Ovary (tissue), 9 donors: ENCODE results near the gene HDAC7. TPM values are rescaled to one million over a fixed set of nuclear protein-coding genes. Genes with fewer than 3 reads are reported as not detected.

ENCODE experiments used
- DNase-seq, 5 donors: peaks; one replicate each; pipeline ENCODE4 v3.0.0-alpha.2; 2019 to 2020
- H3K27ac ChIP-seq, 2 donors: fragments of 200-600 bp; one replicate each; pipeline versions ENCODE4 v1.5.1 to v1.8.0; 2019 to 2022
- H3K27me3 ChIP-seq: fragments of 200-600 bp; one replicate; pipeline ENCODE4 v1.8.0; 2022
- H3K36me3 ChIP-seq: fragments of 200-600 bp; sonication (generic); one replicate; pipeline ENCODE4 v1.5.1; 2019
- H3K4me1 ChIP-seq: one replicate; pipeline ENCODE4 v1.8.1; 2013; ENCODE audit warnings: mild to moderate bottlenecking, moderate library complexity; ENCODE audit not compliant: insufficient read depth
- H3K4me3 ChIP-seq: fragments of 200-600 bp; sonication (generic); one replicate; pipeline ENCODE4 v1.5.1; 2017
- H3K9me3 ChIP-seq, 2 donors: fragments of 200-600 bp in 1 of 2; sonication (generic) in 1 of 2; one replicate each; pipeline versions ENCODE4 v1.5.1 to v1.8.1; 2013 to 2019; ENCODE audit warnings: mild to moderate bottlenecking in 1 of 2, moderate library complexity in 1 of 2
- CTCF ChIP-seq, 3 donors: fragments of 450-650 bp in 2 of 3; fragments of 200-600 bp in 1 of 3; IDR thresholded peaks; one replicate each; pipeline versions ENCODE4 v1.5.1 to v1.8.0; 2016 to 2022; ENCODE audit warnings: antibody characterized with exemption in 3 of 3, mild to moderate bottlenecking in 1 of 3
- EP300 ChIP-seq: sonication (generic); formaldehyde crosslinking; IDR thresholded peaks from one replicate; pipeline ENCODE4 v1.6.1; 2017; ENCODE audit warnings: antibody characterized with exemption
- POLR2A ChIP-seq: fragments of 450-650 bp; IDR thresholded peaks from one replicate; pipeline ENCODE4 v1.6.1; 2017; ENCODE audit warnings: antibody characterized with exemption, mild to moderate bottlenecking, moderate library complexity
- WGBS, 3 donors: extraction: QIAGEN DNeasy Blood & Tissue Kit in 1 of 3; methylation state at CpG; one replicate each; pipeline versions ENCODE4 v1.1.5 to v1.1.7; 2013 to 2017; 5-methylcytosine and 5-hydroxymethylcytosine counted together
- intact Hi-C, 4 donors: fragments of 100-400 bp; cut with DNase I; formaldehyde crosslinking; loops; one replicate each; pipeline versions ENCODE4 v1.11.0 to v1.15.1; 2022 to 2023
- polyA plus RNA-seq, 2 donors: library from polyadenylated mRNA; stranded (reverse); fragments of 200-250 nt in 1 of 2; fragments of 350-450 nt in 1 of 2; fragmentation: Illumina TruSeq in 1 of 2; extraction: RNeasy Lipid Tissue Mini Kit (QIAGEN cat#74804) in 1 of 2; gene quantifications; one replicate each; pipeline ENCODE4 v1.2.3, GENCODE V29; 2013 to 2014
- total RNA-seq, 7 donors: library from RNA; depleted of rRNA in 2 of 7; stranded (reverse); fragments of >200 nt in 2 of 7; fragmentation: NEBNext Ultra II Directional in 3 of 7; extraction: Animal tissue kit (Norgen Biotek cat#: 25700) in 3 of 7; gene quantifications; one replicate each; pipeline versions ENCODE4 v1.1.0 to v1.2.4, GENCODE V29; 2016 to 2023
- donor health status: DM: no; HTN: no; CAD: no; lungs with moderate emphysema.
- donor health status: DM: no; HTN: no; CAD: no.
- donor health status: Bipolar disorder and iron deficiency.
- donor health status: DM: yes; HTN: yes; CAD: no.
- donor health status: DM: no; HTN: no; CAD: no.
- donor health status: DM: yes; HTN: yes; CAD: no.

HDAC7 gene
- total and polyA plus RNA-seq, 9 donors: 40.1 to 151 (median 102) TPM

- peak; percentile 58 to 71 (median 67) for DNase-seq
- Histone ChIP-seq H3K36me3 (no peaks in the 10 kb centered on the region), H3K27me3 (no peaks in the 10 kb centered on the region), H3K27ac (peak overlapping the region; percentile 93 to 96), H3K9me3 (no peaks in the 10 kb centered on the region), H3K4me3 (peak overlapping the region; percentile 81), H3K4me1 (peaks cover 44% of the 10 kb centered on the region)
- TF ChIP-seq POLR2A (no peak), CTCF (IDR thresholded peaks at IDR 0.05) (no peak), EP300 (no peak)
- WGBS, 3 donors: 16 to 18% (median 17%) methylated on average over 23 of the region's 23 CpGs
- intact Hi-C loops: loop anchor here in 1 of 4 donors (10.0 kb wide), 1 partner anchor 734 kb away; no protein-coding TSS in a partner anchor
Measured at GRCh38 chr12:47818467-47819137, 1.1 kb downstream of the HDAC7 start.

GRCh38 chr12:47818007-47818376 lies 1.7 kb downstream of the HDAC7 start:
- Histone ChIP-seq H3K36me3 (no peaks in the 10 kb centered on the region), H3K9me3 (no peaks in the 10 kb centered on the region), H3K4me1 (peaks cover 44% of the 10 kb centered on the region), H3K27me3 (no peaks in the 10 kb centered on the region), H3K27ac (peak overlapping the region; percentile 93 to 96), H3K4me3 (peak overlapping the region; percentile 81)
- DNase-seq: no peak
- 42 to 76% (median 71%) methylated on average over 3 of the region's 3 CpGs for WGBS, 3 donors
- TF ChIP-seq EP300: no peak
- no peak for TF ChIP-seq POLR2A
- no peak for TF ChIP-seq CTCF (IDR thresholded peaks at IDR 0.05)
- intact Hi-C loops: loop anchor here in 1 of 4 donors (10.0 kb wide), 1 partner anchor 733 kb away; no protein-coding TSS in a partner anchor

- intact Hi-C loops: loop anchor here in 1 of 4 donors (10.0 kb wide), 1 partner anchor 733 kb away; no protein-coding TSS in a partner anchor
- DNase-seq: no peak
Measured at GRCh38 chr12:47817272-47818006, 2.3 kb downstream of the HDAC7 start.

More at GRCh38 chr12:47817272-47818006, 2.3 kb downstream of the HDAC7 start:
- H3K4me1 ChIP-seq: peaks cover 44% of the 10 kb centered on the region
- WGBS, 3 donors: 38 to 40% (median 40%) methylated on average over 7 of the region's 7 CpGs
- peak overlapping the region; percentile 93 to 96 for H3K27ac ChIP-seq
- TF ChIP-seq EP300 (no peak), CTCF (IDR thresholded peaks at IDR 0.05) (no peak), POLR2A (no peak)
- H3K27me3 ChIP-seq: no peaks in the 10 kb centered on the region
- H3K36me3 ChIP-seq: no peaks in the 10 kb centered on the region
- no peaks in the 10 kb centered on the region for H3K9me3 ChIP-seq
- H3K4me3 ChIP-seq: peak overlapping the region; percentile 81
